ENCODE data around the gene PRDM12. TPM values are rescaled to one million over a fixed set of nuclear protein-coding genes. Genes with fewer than 3 reads are reported as not detected.

Gene PRDM12
- total and polyA plus RNA-seq, 2 donors (not counting 1 experiment from before 2014, with no cell fraction given) = not detected

DNA sequence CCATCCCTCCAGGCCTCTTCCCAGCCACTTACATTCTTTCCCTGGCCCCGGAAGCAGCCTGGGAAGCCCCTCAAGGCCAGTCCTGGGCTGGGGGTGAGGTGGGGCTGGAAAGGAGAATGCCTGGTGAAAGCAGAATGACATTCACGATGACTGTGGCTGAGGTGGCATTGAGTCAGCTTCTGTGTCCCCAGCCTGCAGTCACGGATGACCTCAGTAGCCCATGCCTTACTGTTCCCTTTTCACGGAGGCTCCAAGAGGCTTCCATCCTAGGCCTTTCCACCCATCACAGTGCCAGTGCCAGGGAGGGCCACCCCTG is 2.7 kb downstream of the PRDM12 start:
- Histone ChIP-seq H3K27ac (ENCODE audit: insufficient read depth, low read length) (no peak overlapping the region), H3K4me3 (replicated peaks in 1 of 4; ENCODE audit: control extremely low read depth in 1 of 4, insufficient read depth in 1 of 4, low read depth in 3 of 4, low read length in 4 of 4) (no peak overlapping the region), H4K20me1 (ENCODE audit: control insufficient read depth, extremely low read depth, insufficient read depth, low read length) (no peaks in the 10 kb centered on the region), H3K27me3 (ENCODE audit: control insufficient read depth, insufficient read depth, low read length) (peaks cover 55% of the 10 kb centered on the region), H3K79me2 (ENCODE audit: control insufficient read depth, insufficient read depth, low read length) (no peaks in the 10 kb centered on the region), H2AFZ (ENCODE audit: low read length) (no peak overlapping the region), H3K9me3 (ENCODE audit: control insufficient read depth, insufficient read depth, low read depth, low read length) (no peaks in the 10 kb centered on the region), H3K4me2 (ENCODE audit: extremely low read depth, insufficient read depth, low read length) (no peak overlapping the region), H3K36me3 (ENCODE audit: control insufficient read depth, insufficient read depth, low read length) (no peaks in the 10 kb centered on the region), H3K4me1 (ENCODE audit: control insufficient read depth, extremely low read depth, insufficient read depth, low read length) (no peaks in the 10 kb centered on the region), H3K9ac (ENCODE audit: insufficient read depth, low read length) (no peak overlapping the region)
- no peak for DNase-seq (ENCODE audit: low read depth in 2 of 2)
- TF ChIP-seq EZH2 (IDR thresholded peaks at IDR 0.05; ENCODE audit: low read length, missing control alignments) = peak; percentile 56
- TF ChIP-seq, protein P1, sequence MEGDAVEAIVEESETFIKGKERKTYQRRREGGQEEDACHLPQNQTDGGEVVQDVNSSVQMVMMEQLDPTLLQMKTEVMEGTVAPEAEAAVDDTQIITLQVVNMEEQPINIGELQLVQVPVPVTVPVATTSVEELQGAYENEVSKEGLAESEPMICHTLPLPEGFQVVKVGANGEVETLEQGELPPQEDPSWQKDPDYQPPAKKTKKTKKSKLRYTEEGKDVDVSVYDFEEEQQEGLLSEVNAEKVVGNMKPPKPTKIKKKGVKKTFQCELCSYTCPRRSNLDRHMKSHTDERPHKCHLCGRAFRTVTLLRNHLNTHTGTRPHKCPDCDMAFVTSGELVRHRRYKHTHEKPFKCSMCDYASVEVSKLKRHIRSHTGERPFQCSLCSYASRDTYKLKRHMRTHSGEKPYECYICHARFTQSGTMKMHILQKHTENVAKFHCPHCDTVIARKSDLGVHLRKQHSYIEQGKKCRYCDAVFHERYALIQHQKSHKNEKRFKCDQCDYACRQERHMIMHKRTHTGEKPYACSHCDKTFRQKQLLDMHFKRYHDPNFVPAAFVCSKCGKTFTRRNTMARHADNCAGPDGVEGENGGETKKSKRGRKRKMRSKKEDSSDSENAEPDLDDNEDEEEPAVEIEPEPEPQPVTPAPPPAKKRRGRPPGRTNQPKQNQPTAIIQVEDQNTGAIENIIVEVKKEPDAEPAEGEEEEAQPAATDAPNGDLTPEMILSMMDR (conservative IDR thresholded peaks at IDR 0.05 in 1 of 2, IDR thresholded peaks at IDR 0.05 in 1 of 2; ENCODE audit: low read depth in 1 of 2, low read length in 2 of 2) = no peak

DNA sequence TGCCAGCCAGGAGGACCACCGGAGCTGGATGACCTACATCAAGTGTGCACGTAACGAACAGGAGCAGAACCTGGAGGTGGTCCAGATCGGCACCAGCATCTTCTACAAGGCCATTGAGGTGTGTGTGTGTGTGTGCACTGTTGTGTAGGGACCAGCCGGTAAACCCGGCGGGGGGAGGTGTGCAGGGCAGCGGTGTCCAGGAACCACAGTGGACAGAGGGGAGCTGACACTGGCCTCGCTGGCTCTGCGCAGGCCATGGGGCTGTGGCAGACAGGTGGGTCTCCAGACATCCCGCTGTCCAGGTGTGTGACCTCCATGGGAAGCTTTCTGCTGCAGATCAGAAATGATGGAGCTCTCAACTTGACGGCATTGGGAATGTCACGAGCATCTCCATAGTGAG is 3.8 kb downstream of the PRDM12 start:
- Histone ChIP-seq H3K36me3 (ENCODE audit: control insufficient read depth, insufficient read depth, low read length) (no peaks in the 10 kb centered on the region), H3K9me3 (ENCODE audit: control insufficient read depth, insufficient read depth, low read depth, low read length) (no peaks in the 10 kb centered on the region), H2AFZ (ENCODE audit: low read length) (no peak overlapping the region), H3K4me2 (ENCODE audit: extremely low read depth, insufficient read depth, low read length) (no peak overlapping the region), H4K20me1 (ENCODE audit: control insufficient read depth, extremely low read depth, insufficient read depth, low read length) (no peaks in the 10 kb centered on the region), H3K27ac (ENCODE audit: insufficient read depth, low read length) (no peak overlapping the region), H3K9ac (ENCODE audit: insufficient read depth, low read length) (no peak overlapping the region), H3K79me2 (ENCODE audit: control insufficient read depth, insufficient read depth, low read length) (no peaks in the 10 kb centered on the region), H3K27me3 (ENCODE audit: control insufficient read depth, insufficient read depth, low read length) (peaks cover 44% of the 10 kb centered on the region), H3K4me1 (ENCODE audit: control insufficient read depth, extremely low read depth, insufficient read depth, low read length) (no peaks in the 10 kb centered on the region), H3K4me3 (replicated peaks in 1 of 4; ENCODE audit: control extremely low read depth in 1 of 4, insufficient read depth in 1 of 4, low read depth in 3 of 4, low read length in 4 of 4) (no peak overlapping the region)
- no peak for DNase-seq (ENCODE audit: low read depth in 2 of 2)
- TF ChIP-seq, protein P1 (conservative IDR thresholded peaks at IDR 0.05 in 1 of 2, IDR thresholded peaks at IDR 0.05 in 1 of 2; ENCODE audit: low read depth in 1 of 2, low read length in 2 of 2) = no peak
- no peak for TF ChIP-seq EZH2 (IDR thresholded peaks at IDR 0.05; ENCODE audit: low read length, missing control alignments)

DNA sequence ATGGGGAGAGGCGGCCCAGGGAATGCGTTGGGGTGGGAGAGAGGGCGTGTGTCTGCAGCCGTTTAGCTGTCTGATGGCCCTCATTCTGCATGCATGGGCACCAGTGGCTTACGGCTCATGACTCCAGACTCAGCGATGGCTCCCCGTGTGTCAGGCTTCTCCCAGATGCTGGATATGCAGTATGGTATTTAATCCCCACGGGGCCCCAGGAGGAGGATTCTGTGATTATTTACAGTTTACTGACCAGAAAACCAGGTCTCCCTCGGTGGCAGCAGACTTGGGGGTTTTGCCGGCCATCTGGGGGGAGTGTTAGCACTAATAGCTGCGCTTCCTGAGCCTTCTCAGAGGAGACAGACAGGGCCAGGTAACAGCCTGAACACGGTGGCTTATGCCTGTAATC is 4.3 kb downstream of the PRDM12 start:
- Histone ChIP-seq H3K36me3 (ENCODE audit: control insufficient read depth, insufficient read depth, low read length) (no peaks in the 10 kb centered on the region), H3K27me3 (ENCODE audit: control insufficient read depth, insufficient read depth, low read length) (peaks cover 39% of the 10 kb centered on the region), H3K79me2 (ENCODE audit: control insufficient read depth, insufficient read depth, low read length) (no peaks in the 10 kb centered on the region), H3K4me2 (ENCODE audit: extremely low read depth, insufficient read depth, low read length) (no peak overlapping the region), H3K9ac (ENCODE audit: insufficient read depth, low read length) (no peak overlapping the region), H3K4me3 (replicated peaks in 1 of 4; ENCODE audit: control extremely low read depth in 1 of 4, insufficient read depth in 1 of 4, low read depth in 3 of 4, low read length in 4 of 4) (no peak overlapping the region), H3K27ac (ENCODE audit: insufficient read depth, low read length) (no peak overlapping the region), H2AFZ (ENCODE audit: low read length) (no peak overlapping the region), H4K20me1 (ENCODE audit: control insufficient read depth, extremely low read depth, insufficient read depth, low read length) (no peaks in the 10 kb centered on the region), H3K9me3 (ENCODE audit: control insufficient read depth, insufficient read depth, low read depth, low read length) (no peaks in the 10 kb centered on the region), H3K4me1 (ENCODE audit: control insufficient read depth, extremely low read depth, insufficient read depth, low read length) (no peaks in the 10 kb centered on the region)
- TF ChIP-seq EZH2 (IDR thresholded peaks at IDR 0.05; ENCODE audit: low read length, missing control alignments) = no peak
- TF ChIP-seq, protein P1 (conservative IDR thresholded peaks at IDR 0.05 in 1 of 2, IDR thresholded peaks at IDR 0.05 in 1 of 2; ENCODE audit: low read depth in 1 of 2, low read length in 2 of 2) = no peak
- DNase-seq (ENCODE audit: low read depth in 2 of 2) = no peak
